MCF 10A (cell line): ENCODE results near the gene ST3GAL5. TPM values are rescaled to one million over a fixed set of nuclear protein-coding genes. Genes with fewer than 3 reads are reported as not detected.

Source experiments
- BruUV-seq: library from RNA; stranded (reverse); fragments of 400-500 nt; replicated peaks from 2 replicates; lab custom pipeline; 2021; lab: Mats Ljungman, UMichigan
- CTCF ChIA-PET: fragments of 300-600 bp; sonication (Branson Sonifier 250); formaldehyde crosslinking; extraction: SDS; loops from one replicate; lab custom pipeline; 2021; ENCODE audit warnings: antibody characterized with exemption, inconsistent platforms; lab: Yijun Ruan, JAX
- POLR2A ChIA-PET: fragments of 300-600, 350-650 bp; sonication (Branson Sonifier 250); formaldehyde crosslinking; extraction: SDS; loops from one replicate; lab custom pipeline; 2020; ENCODE audit warnings: antibody characterized with exemption, inconsistent platforms; lab: Yijun Ruan, JAX
- DNase-seq: peaks from one replicate; pipeline ENCODE4 v3.0.0-alpha.2; 2018; ENCODE audit not compliant: unreplicated experiment
- H3K27ac Mint-ChIP-seq: one replicate; pipeline ENCODE4 v1.8.0; 2022; ENCODE audit warnings: mild to moderate bottlenecking, low read depth, mixed read lengths; ENCODE audit not compliant: unreplicated experiment
- H3K27me3 Mint-ChIP-seq: one replicate; pipeline ENCODE4 v1.8.0; 2022; ENCODE audit warnings: mixed read lengths; ENCODE audit not compliant: insufficient read depth, unreplicated experiment
- H3K36me3 Mint-ChIP-seq: one replicate; pipeline ENCODE4 v1.8.0; 2022; ENCODE audit warnings: mild to moderate bottlenecking, moderate library complexity, mixed read lengths; ENCODE audit not compliant: insufficient read depth, unreplicated experiment
- H3K4me1 Mint-ChIP-seq: one replicate; pipeline ENCODE4 v1.8.0; 2022; ENCODE audit warnings: mixed read lengths; ENCODE audit not compliant: insufficient read depth, unreplicated experiment
- H3K4me3 Mint-ChIP-seq: one replicate; pipeline ENCODE4 v1.8.0; 2022; ENCODE audit warnings: mild to moderate bottlenecking, moderate library complexity, mixed read lengths; ENCODE audit not compliant: unreplicated experiment
- H3K9me3 Mint-ChIP-seq: one replicate; pipeline ENCODE4 v1.8.0; 2022; ENCODE audit warnings: mixed read lengths; ENCODE audit not compliant: unreplicated experiment
- intact Hi-C: fragments of 100-400 bp; cut with micrococcal nuclease; formaldehyde crosslinking; loops from 2 replicates; pipeline ENCODE4 v1.14.1; 2022
- total RNA-seq: library from RNA; stranded (reverse); gene quantifications from 2 replicates; pipeline ENCODE4 v1.2.3, GENCODE V29; 2022
- TF ChIP-seq, protein P1 (sequence below): fragments of 200-600 bp; IDR thresholded peaks from one replicate; pipeline ENCODE4 v1.8.0; 2022; ENCODE audit warnings: antibody characterized with exemption, mild to moderate bottlenecking; ENCODE audit not compliant: unreplicated experiment

The ST3GAL5 gene
- total RNA-seq, 1 experiment from 2014 or later: 2.3 TPM

DNA sequence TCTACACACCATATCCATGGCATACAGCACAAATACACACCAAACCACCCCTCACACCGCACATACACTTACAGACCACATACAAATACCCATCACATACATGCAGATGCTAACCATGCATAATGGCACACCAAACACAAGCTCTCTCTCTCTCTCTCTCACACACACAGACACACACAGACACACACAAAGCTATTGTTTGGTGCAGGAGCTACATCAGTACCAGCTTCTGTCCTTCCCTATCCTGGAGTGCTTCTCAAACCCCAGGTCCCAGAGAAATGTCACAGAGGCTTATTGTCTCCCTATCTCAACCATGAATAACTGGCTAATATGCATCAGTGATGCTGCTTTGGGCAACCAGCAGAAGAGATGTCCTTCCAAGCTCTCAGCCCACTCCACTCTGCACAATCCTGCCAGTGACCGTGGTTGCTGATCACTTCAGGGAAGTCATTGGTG, 36.5 kb upstream of the ST3GAL5 start:
- no TSS peak for BruUV-seq
- Mint-ChIP-seq H3K4me1 (peaks cover 49% of the 10 kb centered on the region), H3K27me3 (no peaks in the 10 kb centered on the region), H3K36me3 (no peaks in the 10 kb centered on the region), H3K9me3 (no peaks in the 10 kb centered on the region), H3K27ac (no peak overlapping the region), H3K4me3 (peak overlapping the region; percentile 22)
- ChIA-PET POLR2A (interaction anchor here (0.6 to 1.4 kb wide), 2 partner anchors 13 to 36 kb away, joined by 4 to 6 read pairs; partner anchors contain the start of gene ST3GAL5), CTCF (no interaction called here)
- no peak for DNase-seq
- intact Hi-C loops: no loop called here
- TF ChIP-seq, protein P1, sequence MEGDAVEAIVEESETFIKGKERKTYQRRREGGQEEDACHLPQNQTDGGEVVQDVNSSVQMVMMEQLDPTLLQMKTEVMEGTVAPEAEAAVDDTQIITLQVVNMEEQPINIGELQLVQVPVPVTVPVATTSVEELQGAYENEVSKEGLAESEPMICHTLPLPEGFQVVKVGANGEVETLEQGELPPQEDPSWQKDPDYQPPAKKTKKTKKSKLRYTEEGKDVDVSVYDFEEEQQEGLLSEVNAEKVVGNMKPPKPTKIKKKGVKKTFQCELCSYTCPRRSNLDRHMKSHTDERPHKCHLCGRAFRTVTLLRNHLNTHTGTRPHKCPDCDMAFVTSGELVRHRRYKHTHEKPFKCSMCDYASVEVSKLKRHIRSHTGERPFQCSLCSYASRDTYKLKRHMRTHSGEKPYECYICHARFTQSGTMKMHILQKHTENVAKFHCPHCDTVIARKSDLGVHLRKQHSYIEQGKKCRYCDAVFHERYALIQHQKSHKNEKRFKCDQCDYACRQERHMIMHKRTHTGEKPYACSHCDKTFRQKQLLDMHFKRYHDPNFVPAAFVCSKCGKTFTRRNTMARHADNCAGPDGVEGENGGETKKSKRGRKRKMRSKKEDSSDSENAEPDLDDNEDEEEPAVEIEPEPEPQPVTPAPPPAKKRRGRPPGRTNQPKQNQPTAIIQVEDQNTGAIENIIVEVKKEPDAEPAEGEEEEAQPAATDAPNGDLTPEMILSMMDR: no peak

DNA sequence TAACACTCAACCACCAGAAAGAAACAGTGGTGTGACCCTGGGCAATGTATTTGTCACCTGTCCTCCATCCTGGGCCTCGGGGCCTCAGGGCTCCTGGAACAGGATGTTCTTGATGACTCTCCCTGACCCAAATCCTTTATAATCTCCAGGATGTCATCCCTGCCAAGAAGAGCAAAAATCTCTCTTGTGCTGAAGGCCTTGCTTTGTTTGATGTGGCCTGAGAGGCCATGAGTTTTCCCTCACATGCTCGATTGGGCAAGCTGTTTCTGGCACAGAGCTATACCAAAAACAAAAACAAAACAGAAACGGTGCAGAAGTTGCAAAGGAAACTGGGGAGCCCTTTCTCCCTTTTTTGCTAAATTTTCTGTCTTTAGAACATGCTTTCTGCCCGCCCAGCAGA, 35.7 kb upstream of the ST3GAL5 start:
- peaks cover 41% of the 10 kb centered on the region for H3K4me1 Mint-ChIP-seq
- CTCF ChIA-PET: interaction anchor here (1.1 kb wide), 1 partner anchor 35 kb away, joined by 4 read pairs; no protein-coding TSS in a partner anchor
- intact Hi-C loops: no loop called here
- POLR2A ChIA-PET: interaction anchor here (0.6 to 1.4 kb wide), 2 partner anchors 36 to 182 kb away, joined by 3 to 6 read pairs; partner anchors contain the start of gene ST3GAL5
- peak overlapping the region; percentile 22 for H3K4me3 Mint-ChIP-seq
- TF ChIP-seq, protein P1: no peak
- no peaks in the 10 kb centered on the region for H3K9me3 Mint-ChIP-seq
- no peaks in the 10 kb centered on the region for H3K27me3 Mint-ChIP-seq
- BruUV-seq: no TSS peak
- DNase-seq: peak; percentile 92
- peak overlapping the region; percentile 1 for H3K27ac Mint-ChIP-seq
- no peaks in the 10 kb centered on the region for H3K36me3 Mint-ChIP-seq

DNA sequence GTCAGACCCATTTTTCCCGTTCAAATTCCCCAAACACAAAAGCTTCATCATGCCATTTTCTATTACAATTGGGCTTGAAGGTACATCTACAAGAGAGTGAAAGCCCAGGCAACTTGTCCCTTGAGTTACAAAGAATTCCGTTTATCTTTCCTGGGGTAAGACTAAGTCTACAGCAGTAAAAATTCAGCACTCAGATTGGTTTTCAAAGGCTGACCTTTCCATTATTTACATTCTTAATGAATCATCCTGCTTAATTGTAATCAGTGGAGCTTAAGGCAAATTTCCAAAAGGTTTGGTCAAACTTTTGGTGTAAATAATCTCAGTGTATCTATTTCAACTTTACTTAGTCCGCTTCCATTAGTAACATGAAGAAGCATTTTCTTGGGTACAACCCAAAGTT, 33.4 kb upstream of the ST3GAL5 start:
- Mint-ChIP-seq H3K36me3 (peaks cover 6% of the 10 kb centered on the region), H3K4me1 (peaks cover 40% of the 10 kb centered on the region), H3K27me3 (no peaks in the 10 kb centered on the region), H3K9me3 (no peaks in the 10 kb centered on the region), H3K27ac (no peak overlapping the region), H3K4me3 (no peak overlapping the region)
- intact Hi-C loops: no loop called here
- ChIA-PET POLR2A (interaction anchor here (1.4 to 1.9 kb wide), 4 partner anchors 8 to 56 kb away, joined by 3 to 16 read pairs (median 5); no protein-coding TSS in a partner anchor), CTCF (interaction anchor here (0.7 to 1.9 kb wide), 3 partner anchors 7 to 36 kb away, joined by 3 to 5 read pairs (median 3); no protein-coding TSS in a partner anchor)
- DNase-seq: no peak
- TF ChIP-seq, protein P1: no peak
- no TSS peak for BruUV-seq

GRCh38 chr2:85921659-85922058, 32.9 kb upstream of the ST3GAL5 start:
- ChIA-PET CTCF (interaction anchor here (0.7 to 1.9 kb wide), 5 partner anchors 8 to 35 kb away, joined by 3 to 5 read pairs (median 3); no protein-coding TSS in a partner anchor), POLR2A (interaction anchor here (1.4 to 1.9 kb wide), 4 partner anchors 9 to 57 kb away, joined by 3 to 16 read pairs (median 5); no protein-coding TSS in a partner anchor)
- no TSS peak for BruUV-seq
- TF ChIP-seq, protein P1: no peak
- Mint-ChIP-seq H3K36me3 (peaks cover 6% of the 10 kb centered on the region), H3K27ac (peak overlapping the region; percentile 74), H3K27me3 (no peaks in the 10 kb centered on the region), H3K9me3 (no peaks in the 10 kb centered on the region), H3K4me3 (no peak overlapping the region), H3K4me1 (peaks cover 40% of the 10 kb centered on the region)
- DNase-seq: no peak
- intact Hi-C loops: no loop called here
